H1 (cell line): ENCODE data around the gene NF1. TPM values are rescaled to one million over a fixed set of nuclear protein-coding genes. Genes with fewer than 3 reads are reported as not detected.

Source experiments
- CHD2 ChIP-seq: IDR thresholded peaks from 2 replicates; pipeline ENCODE4 v1.6.1; 2012; ENCODE audit warnings: low read length, improper control_type of control experiment
- GABPA ChIP-seq: IDR thresholded peaks from 2 replicates; pipeline ENCODE4 v1.6.1; 2011; ENCODE audit warnings: mild to moderate bottlenecking, low read length, moderate library complexity, borderline replicate concordance; ENCODE audit not compliant: insufficient read depth
- HDAC2 ChIP-seq, 2 experiments: fragments of 300-600 bp in 1 of 2; sonication (generic) in 1 of 2; IDR thresholded peaks; 2 replicates each; pipeline ENCODE4 v1.6.1; 2011 to 2012; ENCODE audit warnings: low read depth in 2 of 2, low read length in 2 of 2, mild to moderate bottlenecking in 2 of 2, moderate library complexity in 2 of 2, borderline replicate concordance in 1 of 2, inconsistent platforms in 1 of 2
- polyA plus RNA-seq, 7 experiments: library from polyadenylated mRNA; depleted of rRNA in 3 of 7; stranded (reverse) in 5 of 7; unstranded in 2 of 7; fragments of >200 nt in 5 of 7; fragments of 200-250 nt in 2 of 7; gene quantifications; 1 replicate in 5 of 7; 2 replicates in 1 of 7; 4 replicates in 1 of 7; pipeline versions ENCODE4 v1.2.1 to v1.2.3, GENCODE V29; 2011 to 2013; ENCODE audit warnings: missing spikeins in 2 of 7, mixed read lengths in 2 of 7
- total RNA-seq: library from RNA; stranded (reverse); fragmentation: NEBNext Ultra II Directional; extraction: Animal tissue kit (Norgen Biotek cat#: 25700); gene quantifications from 2 replicates; pipeline ENCODE4 v1.2.1, GENCODE V29; 2021

Gene NF1
- total and polyA plus RNA-seq, 2 of the 8 experiments (the other 6 are each of a cell fraction or from before 2014, with no cell fraction given), result 19.3 to 29.6 TPM

DNA sequence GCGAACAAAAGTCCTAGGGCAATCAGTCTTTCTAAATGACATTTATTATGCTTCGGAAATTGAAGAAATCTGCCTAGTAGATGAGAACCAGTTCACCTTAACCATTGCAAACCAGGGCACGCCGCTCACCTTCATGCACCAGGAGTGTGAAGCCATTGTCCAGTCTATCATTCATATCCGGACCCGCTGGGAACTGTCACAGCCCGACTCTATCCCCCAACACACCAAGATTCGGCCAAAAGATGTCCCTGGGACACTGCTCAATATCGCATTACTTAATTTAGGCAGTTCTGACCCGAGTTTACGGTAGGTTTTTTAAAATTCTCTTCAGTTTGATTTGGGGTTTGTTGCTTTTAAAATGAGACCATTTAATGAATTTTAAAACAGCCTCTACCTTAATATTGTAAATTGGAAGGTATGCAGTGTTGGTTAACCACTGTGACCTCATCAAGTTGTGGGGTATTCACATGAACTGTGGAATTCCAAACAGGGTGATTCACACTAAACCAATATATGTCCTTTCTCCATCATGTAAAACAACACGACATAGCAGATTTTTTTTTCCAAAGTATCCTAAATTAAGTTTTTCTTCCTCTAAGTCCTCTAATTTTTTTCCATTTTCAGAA lies 232.9 kb downstream of the NF1 start (continued):
- no peak for TF ChIP-seq HDAC2 (IDR thresholded peaks at IDR 0.05; ENCODE audit: borderline replicate concordance in 1 of 2, low read depth in 2 of 2, low read length in 2 of 2)
- no peak for TF ChIP-seq CHD2
- no peak for TF ChIP-seq GABPA
- TF ChIP-seq, all 59 proteins: peak for 0
